Stimulated activated CD4-positive, alpha-beta T cell treated with anti-CD3 and anti-CD28 coated beads, Interleukin-4, amount 100 ng/mL, for 1 hour (primary cell): ENCODE results near the gene ZMIZ1.
A peak's percentile ranks its signal among the peaks of the same experiment; 100 is the strongest.

Source experiments
- DNase-seq: peaks from one replicate; pipeline ENCODE4 v3.0.0-alpha.2; 2020

ZMIZ1 gene

GRCh38 chr10:79068562-79069324 lies at the start of gene ZMIZ1:
Gene ZMIZ1, plus strand, starts transcription at chr10:79068966. Its CDS starts 132,667 bp downstream, at chr10:79201633.
- DNase-seq, result peak; percentile 81

- no peak for DNase-seq
These were observed 49.2 kb upstream of the ZMIZ1 start for GRCh38 chr10:79019441-79020014.

- no peak for DNase-seq
These were observed 48.7 kb upstream of the ZMIZ1 start for GRCh38 chr10:79020015-79020491.

- DNase-seq, result no peak
These were observed 48.2 kb upstream of the ZMIZ1 start for GRCh38 chr10:79020605-79021004.

- no peak for DNase-seq
These were observed 47.3 kb upstream of the ZMIZ1 start for GRCh38 chr10:79021331-79021907.

- no peak for DNase-seq
These were observed 46.7 kb upstream of the ZMIZ1 start for GRCh38 chr10:79021948-79022499.

GRCh38 chr10:79022565-79023230 lies 46.1 kb upstream of the ZMIZ1 start:
- no peak for DNase-seq

- no peak for DNase-seq
These were observed 45.3 kb upstream of the ZMIZ1 start for GRCh38 chr10:79023240-79024162.

- no peak for DNase-seq
These were observed 44.5 kb upstream of the ZMIZ1 start for GRCh38 chr10:79024296-79024695.

GRCh38 chr10:79024720-79025198 lies 44.0 kb upstream of the ZMIZ1 start:
- no peak for DNase-seq

- DNase-seq, result no peak
These were observed 43.5 kb upstream of the ZMIZ1 start for GRCh38 chr10:79025199-79025832.

- DNase-seq, result no peak
These were observed 42.4 kb upstream of the ZMIZ1 start for GRCh38 chr10:79026341-79026761.

- no peak for DNase-seq
These were observed 42.0 kb upstream of the ZMIZ1 start for GRCh38 chr10:79026806-79027146.

- DNase-seq, result no peak
These were observed 41.4 kb upstream of the ZMIZ1 start for GRCh38 chr10:79027147-79028055.

- DNase-seq, result no peak
These were observed 40.7 kb upstream of the ZMIZ1 start for GRCh38 chr10:79028056-79028430.

- no peak for DNase-seq
These were observed 40.2 kb upstream of the ZMIZ1 start for GRCh38 chr10:79028451-79029010.

GRCh38 chr10:79029478-79030390 lies 39.0 kb upstream of the ZMIZ1 start:
- DNase-seq, result no peak

- DNase-seq, result no peak
These were observed 38.1 kb upstream of the ZMIZ1 start for GRCh38 chr10:79030705-79031104.

GRCh38 chr10:79031723-79032122 lies 37.0 kb upstream of the ZMIZ1 start:
- DNase-seq, result no peak
